Measurements from ENCODE around the gene ERRFI1. TPM values are rescaled to one million over a fixed set of nuclear protein-coding genes. Genes with fewer than 3 reads are reported as not detected.

Gene ERRFI1
- total RNA-seq, 4 donors from 2014 or later = 108 to 313 (median 204) TPM

GRCh38 chr1:8042134-8042533 lies 16.0 kb upstream of the ERRFI1 start:
- TF ChIP-seq, protein P1, sequence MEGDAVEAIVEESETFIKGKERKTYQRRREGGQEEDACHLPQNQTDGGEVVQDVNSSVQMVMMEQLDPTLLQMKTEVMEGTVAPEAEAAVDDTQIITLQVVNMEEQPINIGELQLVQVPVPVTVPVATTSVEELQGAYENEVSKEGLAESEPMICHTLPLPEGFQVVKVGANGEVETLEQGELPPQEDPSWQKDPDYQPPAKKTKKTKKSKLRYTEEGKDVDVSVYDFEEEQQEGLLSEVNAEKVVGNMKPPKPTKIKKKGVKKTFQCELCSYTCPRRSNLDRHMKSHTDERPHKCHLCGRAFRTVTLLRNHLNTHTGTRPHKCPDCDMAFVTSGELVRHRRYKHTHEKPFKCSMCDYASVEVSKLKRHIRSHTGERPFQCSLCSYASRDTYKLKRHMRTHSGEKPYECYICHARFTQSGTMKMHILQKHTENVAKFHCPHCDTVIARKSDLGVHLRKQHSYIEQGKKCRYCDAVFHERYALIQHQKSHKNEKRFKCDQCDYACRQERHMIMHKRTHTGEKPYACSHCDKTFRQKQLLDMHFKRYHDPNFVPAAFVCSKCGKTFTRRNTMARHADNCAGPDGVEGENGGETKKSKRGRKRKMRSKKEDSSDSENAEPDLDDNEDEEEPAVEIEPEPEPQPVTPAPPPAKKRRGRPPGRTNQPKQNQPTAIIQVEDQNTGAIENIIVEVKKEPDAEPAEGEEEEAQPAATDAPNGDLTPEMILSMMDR (IDR thresholded peaks at IDR 0.05) = no peak
- DNase-seq (ENCODE audit: low spot score) (no peak), ATAC-seq (ENCODE audit: low FRiP score) (no peak)

- peak; percentile 50 for DNase-seq (ENCODE audit: low spot score)
- TF ChIP-seq, protein P1 (IDR thresholded peaks at IDR 0.05) = no peak
- ATAC-seq (ENCODE audit: low FRiP score) = peak; percentile 65
These were observed 14.5 kb upstream of the ERRFI1 start for GRCh38 chr1:8040586-8040985.

DNA sequence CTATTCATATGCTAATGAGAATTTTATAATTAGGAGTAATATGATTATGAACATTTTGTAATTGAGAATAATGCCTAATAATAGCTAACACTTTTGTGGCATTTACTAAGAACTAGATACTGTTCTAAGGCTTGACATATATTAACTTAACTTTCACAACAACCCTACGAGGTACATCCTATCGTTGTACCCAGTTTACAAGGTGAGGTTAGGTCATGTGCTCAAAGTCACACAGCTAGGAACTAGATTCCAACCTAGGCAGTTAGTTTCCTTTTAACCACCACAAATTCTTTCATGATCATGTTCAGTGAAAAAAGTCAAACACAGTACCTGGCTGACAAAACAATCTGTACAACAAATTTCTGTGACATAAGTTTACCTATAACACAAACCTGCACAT lies 13.0 kb upstream of the ERRFI1 start:
- DNase-seq (ENCODE audit: low spot score) (no peak), ATAC-seq (ENCODE audit: low FRiP score) (no peak)
- TF ChIP-seq, protein P1 (IDR thresholded peaks at IDR 0.05) = no peak

DNA sequence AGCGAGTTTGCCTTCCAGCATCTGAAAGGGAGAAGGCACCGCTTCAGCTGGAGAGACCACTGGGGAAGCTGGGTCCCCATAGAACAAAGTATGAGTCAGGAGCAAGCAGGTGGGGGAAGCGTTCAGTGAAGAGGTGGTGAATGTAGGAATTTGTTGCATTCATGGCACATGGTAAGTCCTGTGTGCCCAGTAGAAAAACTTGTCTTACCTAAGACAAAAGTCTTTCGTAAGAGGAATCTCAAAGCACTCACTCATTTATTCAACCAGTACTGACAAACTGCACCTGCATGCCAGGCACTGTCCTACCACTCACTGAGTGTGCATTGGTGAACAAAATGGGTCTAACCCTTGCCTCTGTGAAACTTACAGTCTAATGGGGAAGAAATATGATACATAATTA lies 9.2 kb upstream of the ERRFI1 start:
- DNase-seq (ENCODE audit: low spot score) (no peak), ATAC-seq (ENCODE audit: low FRiP score) (no peak)
- TF ChIP-seq, protein P1 (IDR thresholded peaks at IDR 0.05) = no peak

DNA sequence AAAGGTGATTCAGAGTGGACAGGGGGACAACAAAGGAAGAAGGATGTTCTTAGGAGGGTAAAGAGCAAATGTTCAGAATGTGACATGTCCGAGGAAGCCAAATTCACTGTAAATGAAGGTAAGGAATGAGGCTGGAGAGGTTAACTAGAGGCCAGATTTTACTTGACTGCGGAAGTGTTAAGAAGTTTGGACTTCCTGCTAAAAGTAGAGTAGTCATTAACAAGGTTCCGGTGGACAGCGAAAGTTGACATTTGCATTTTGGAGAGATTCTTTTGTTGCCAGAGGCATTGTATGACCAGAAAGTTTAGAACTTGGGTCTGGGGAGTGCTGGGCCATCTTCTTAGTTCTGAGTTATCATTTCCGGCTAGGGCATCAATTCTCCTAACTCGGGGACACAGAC lies 7.2 kb upstream of the ERRFI1 start:
- ATAC-seq (ENCODE audit: low FRiP score) (no peak), DNase-seq (ENCODE audit: low spot score) (no peak)
- TF ChIP-seq, protein P1 (IDR thresholded peaks at IDR 0.05) = no peak

DNA sequence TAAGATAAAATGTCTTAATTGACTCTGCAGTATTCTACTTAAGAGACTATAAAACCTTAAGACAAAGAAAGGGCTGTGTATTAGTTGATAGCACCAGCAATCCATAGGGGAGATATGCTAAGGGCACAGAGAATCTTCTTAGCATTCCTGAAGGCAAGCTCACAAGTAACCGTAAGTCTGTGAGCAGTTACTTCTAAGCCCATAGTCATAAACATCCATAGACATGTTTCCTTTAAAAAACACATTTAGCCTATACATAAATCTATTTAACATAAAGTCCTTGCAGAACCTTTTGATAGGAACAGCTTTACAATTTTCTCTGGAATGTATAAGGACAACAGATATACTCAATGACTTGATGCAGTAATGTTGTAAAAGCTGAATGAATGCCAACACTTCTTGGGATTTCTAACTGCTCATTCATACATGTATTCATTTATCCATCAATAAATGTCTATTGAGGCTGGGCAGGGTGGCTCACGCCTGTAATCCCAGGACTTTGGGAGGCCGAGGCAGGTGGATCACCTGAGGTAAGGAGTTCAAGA lies 6.3 kb upstream of the ERRFI1 start:
- TF ChIP-seq, protein P1 (IDR thresholded peaks at IDR 0.05) = no peak
- ATAC-seq (ENCODE audit: low FRiP score) = no peak
- DNase-seq (ENCODE audit: low spot score) = no peak

GRCh38 chr1:8031176-8031785 lies 5.2 kb upstream of the ERRFI1 start:
- DNase-seq (ENCODE audit: low spot score) (no peak), ATAC-seq (ENCODE audit: low FRiP score) (no peak)
- TF ChIP-seq, protein P1 (IDR thresholded peaks at IDR 0.05) = no peak
